Prostate gland (tissue), 2 donors: ENCODE measurements around the gene ARSB.

Experiments
- CTCF ChIP-seq, 4 experiments: fragments of 200-600 bp in 2 of 4; fragments of 450-650 bp in 2 of 4; sonication (generic) in 2 of 4; IDR thresholded peaks; 1 replicate in 3 of 4; 2 replicates in 1 of 4; pipeline ENCODE4 v1.5.1; 2016 to 2019; ENCODE audit warnings: antibody characterized with exemption in 4 of 4, mild to moderate bottlenecking in 2 of 4, moderate library complexity in 2 of 4
- POLR2A ChIP-seq: fragments of 450-650 bp; IDR thresholded peaks from one replicate; pipeline ENCODE4 v1.6.1; 2016; ENCODE audit warnings: antibody characterized with exemption, mild to moderate bottlenecking

DNA sequence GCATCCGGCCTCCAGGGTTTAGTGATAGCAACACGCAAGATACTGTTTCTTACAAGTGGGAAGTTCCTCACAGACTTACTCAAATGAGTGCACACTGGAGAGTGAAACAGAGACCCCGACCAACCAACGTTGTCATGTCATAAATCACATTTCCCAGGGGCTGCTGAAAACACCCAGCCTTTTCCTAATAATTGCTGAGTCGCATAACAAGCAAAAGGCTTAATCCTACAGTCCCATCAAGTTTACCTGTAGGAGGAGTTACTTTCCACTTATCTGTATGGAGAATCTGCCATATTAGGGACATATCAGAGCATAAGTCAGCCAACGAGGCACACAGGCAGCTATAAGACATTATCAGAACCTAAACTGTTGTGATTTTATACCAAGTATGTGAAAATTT is 180.1 kb downstream of the ARSB start:
- TF ChIP-seq CTCF (IDR thresholded peaks at IDR 0.05) (no peak), POLR2A (no peak)
